Peyer's patch (tissue), 4 donors: Measurements from ENCODE around the gene TEKT5. TPM values are rescaled to one million over a fixed set of nuclear protein-coding genes. Genes with fewer than 3 reads are reported as not detected.

Experiments
- DNase-seq, 3 donors: peaks; one replicate each; pipeline ENCODE4 v3.0.0-alpha.2; 2017 to 2019
- H3K27ac ChIP-seq, 4 donors: fragments of 200-600 bp; sonication (generic); one replicate each; pipeline ENCODE4 v1.5.1; 2016 to 2019
- H3K27me3 ChIP-seq, 2 donors: fragments of 200-600 bp; sonication (generic); one replicate each; pipeline ENCODE4 v1.5.1; 2019
- H3K36me3 ChIP-seq, 3 donors: fragments of 200-600 bp; sonication (generic); one replicate each; pipeline ENCODE4 v1.5.1; 2016 to 2019
- H3K4me1 ChIP-seq, 4 donors: fragments of 200-600 bp; sonication (generic); one replicate each; pipeline ENCODE4 v1.5.1; 2016 to 2019
- H3K4me3 ChIP-seq, 4 donors: fragments of 200-600 bp; sonication (generic); 1 replicate in 3 of 4; 2 replicates in 1 of 4; pipeline ENCODE4 v1.5.1; 2016 to 2019; ENCODE audit warnings: mild to moderate bottlenecking in 1 of 4
- H3K9me3 ChIP-seq, 4 donors: fragments of 200-600 bp; sonication (generic); one replicate each; pipeline ENCODE4 v1.5.1; 2016 to 2019; ENCODE audit warnings: mild to moderate bottlenecking in 1 of 4
- POLR2A ChIP-seq, 2 donors: fragments of 450-650 bp; IDR thresholded peaks; one replicate each; pipeline ENCODE4 v1.5.1; 2017; ENCODE audit warnings: antibody characterized with exemption in 2 of 2, mild to moderate bottlenecking in 2 of 2, moderate library complexity in 2 of 2
- total RNA-seq, 4 donors: library from RNA; depleted of rRNA; stranded (reverse); fragments of >200 nt; gene quantifications; one replicate each; pipeline ENCODE4 v1.1.0, GENCODE V29; 2016
- TF ChIP-seq, protein P1 (sequence below), 6 experiments: fragments of 450-650 bp in 4 of 6; fragments of 200-600 bp in 2 of 6; sonication (generic) in 1 of 6; IDR thresholded peaks; one replicate each; pipeline ENCODE4 v1.5.1; 2017 to 2019; ENCODE audit warnings: antibody characterized with exemption in 6 of 6, mild to moderate bottlenecking in 3 of 6, moderate library complexity in 1 of 6

TEKT5 gene
- total RNA-seq, 4 donors from 2014 or later: 2.0 TPM; not detected in 3

DNA sequence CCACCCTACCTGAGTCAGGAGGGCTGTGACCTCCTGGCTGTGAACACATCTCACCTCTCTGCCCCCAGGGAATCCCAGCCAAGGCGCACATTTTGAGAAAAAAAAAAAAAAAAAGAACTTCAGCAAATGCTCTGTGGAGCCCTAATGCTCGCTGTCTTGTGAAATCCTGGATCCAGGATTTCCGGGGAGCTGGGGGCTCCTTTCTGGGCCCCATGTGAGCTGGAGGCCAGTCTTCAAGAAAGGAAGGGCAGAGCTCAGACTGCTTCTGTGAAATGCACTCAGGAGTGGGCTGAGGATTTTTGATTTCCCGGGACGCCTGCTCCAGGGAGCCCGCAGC, 78.3 kb downstream of the TEKT5 start:
- peaks cover 0 to 31% (median 0%) of the 10 kb centered on the region in 4 donors for H3K4me1 ChIP-seq
- H3K27me3 ChIP-seq: no peaks in the 10 kb centered on the region
- no peaks in the 10 kb centered on the region for H3K36me3 ChIP-seq
- no peak overlapping the region for H3K4me3 ChIP-seq
- H3K27ac ChIP-seq: peak overlapping the region in 1 of 4 donors; percentile 11
- no peak for DNase-seq
- TF ChIP-seq POLR2A (IDR thresholded peaks at IDR 0.05): no peak
- TF ChIP-seq, protein P1, sequence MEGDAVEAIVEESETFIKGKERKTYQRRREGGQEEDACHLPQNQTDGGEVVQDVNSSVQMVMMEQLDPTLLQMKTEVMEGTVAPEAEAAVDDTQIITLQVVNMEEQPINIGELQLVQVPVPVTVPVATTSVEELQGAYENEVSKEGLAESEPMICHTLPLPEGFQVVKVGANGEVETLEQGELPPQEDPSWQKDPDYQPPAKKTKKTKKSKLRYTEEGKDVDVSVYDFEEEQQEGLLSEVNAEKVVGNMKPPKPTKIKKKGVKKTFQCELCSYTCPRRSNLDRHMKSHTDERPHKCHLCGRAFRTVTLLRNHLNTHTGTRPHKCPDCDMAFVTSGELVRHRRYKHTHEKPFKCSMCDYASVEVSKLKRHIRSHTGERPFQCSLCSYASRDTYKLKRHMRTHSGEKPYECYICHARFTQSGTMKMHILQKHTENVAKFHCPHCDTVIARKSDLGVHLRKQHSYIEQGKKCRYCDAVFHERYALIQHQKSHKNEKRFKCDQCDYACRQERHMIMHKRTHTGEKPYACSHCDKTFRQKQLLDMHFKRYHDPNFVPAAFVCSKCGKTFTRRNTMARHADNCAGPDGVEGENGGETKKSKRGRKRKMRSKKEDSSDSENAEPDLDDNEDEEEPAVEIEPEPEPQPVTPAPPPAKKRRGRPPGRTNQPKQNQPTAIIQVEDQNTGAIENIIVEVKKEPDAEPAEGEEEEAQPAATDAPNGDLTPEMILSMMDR (IDR thresholded peaks at IDR 0.05): no peak
- no peaks in the 10 kb centered on the region for H3K9me3 ChIP-seq

DNA sequence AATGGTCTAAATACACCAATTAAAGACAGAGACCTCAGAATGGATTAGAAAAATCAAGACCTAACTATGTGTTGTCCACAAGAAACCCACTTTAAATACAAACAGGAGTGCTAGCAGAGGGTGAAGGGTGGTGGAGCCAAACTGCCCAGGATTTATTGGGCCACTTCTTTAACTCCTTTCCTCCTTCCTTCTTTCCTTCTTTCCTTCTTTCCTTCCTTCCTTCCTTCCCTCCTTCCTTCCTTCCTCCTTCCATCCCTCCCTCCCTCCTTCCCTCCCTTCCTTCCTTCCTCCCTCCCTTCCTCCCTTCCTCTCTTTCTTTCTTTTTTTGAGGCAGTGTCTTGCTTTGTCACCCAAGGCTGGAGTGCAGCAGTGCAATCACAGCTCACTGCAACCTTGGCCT, 80.0 kb downstream of the TEKT5 start:
- Histone ChIP-seq H3K4me3 (no peak overlapping the region), H3K36me3 (no peaks in the 10 kb centered on the region), H3K27ac (no peak overlapping the region), H3K27me3 (no peaks in the 10 kb centered on the region), H3K4me1 (peaks cover 0 to 31% (median 0%) of the 10 kb centered on the region in 4 donors), H3K9me3 (no peaks in the 10 kb centered on the region)
- DNase-seq: no peak
- TF ChIP-seq, protein P1 (IDR thresholded peaks at IDR 0.05): no peak
- no peak for TF ChIP-seq POLR2A (IDR thresholded peaks at IDR 0.05)

DNA sequence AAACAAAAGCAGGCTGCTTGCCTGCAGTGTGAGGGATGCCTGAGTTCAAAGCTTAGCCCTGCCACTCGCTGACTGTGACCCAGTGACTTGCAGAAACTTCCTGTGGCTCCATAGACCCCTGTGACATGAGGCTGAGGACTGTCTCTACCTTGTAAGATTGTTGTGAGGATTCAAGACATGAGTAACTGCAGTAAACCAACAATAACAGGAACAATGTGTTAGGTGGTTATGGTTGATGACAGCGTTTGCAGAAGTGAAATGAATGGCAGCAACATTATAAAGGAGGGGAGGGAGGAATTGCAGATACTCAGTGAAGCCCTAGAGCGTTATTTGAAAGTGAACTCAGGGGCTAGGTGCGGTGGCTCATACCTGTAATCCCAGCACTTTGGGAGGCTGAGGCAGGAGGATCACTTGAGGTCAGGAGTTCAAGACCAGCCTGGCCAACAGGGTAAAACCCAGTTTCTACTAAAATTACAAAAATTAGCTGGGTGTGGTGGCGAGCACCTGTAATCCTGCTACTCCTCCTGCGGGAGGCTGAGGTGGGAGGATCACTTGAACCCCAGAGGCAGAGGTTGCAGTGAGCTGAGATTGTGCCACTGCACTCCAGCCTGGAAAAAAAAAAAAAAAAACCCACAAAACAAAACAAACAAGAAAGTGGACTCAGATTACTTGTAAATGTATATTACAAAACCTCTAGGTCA, 80.8 kb downstream of the TEKT5 start:
- Histone ChIP-seq H3K4me1 (peaks cover 0 to 25% (median 0%) of the 10 kb centered on the region in 4 donors), H3K27me3 (no peaks in the 10 kb centered on the region), H3K9me3 (no peaks in the 10 kb centered on the region), H3K4me3 (no peak overlapping the region), H3K36me3 (no peaks in the 10 kb centered on the region), H3K27ac (no peak overlapping the region)
- DNase-seq: no peak
- TF ChIP-seq, protein P1 (IDR thresholded peaks at IDR 0.05): no peak
- TF ChIP-seq POLR2A (IDR thresholded peaks at IDR 0.05): no peak

DNA sequence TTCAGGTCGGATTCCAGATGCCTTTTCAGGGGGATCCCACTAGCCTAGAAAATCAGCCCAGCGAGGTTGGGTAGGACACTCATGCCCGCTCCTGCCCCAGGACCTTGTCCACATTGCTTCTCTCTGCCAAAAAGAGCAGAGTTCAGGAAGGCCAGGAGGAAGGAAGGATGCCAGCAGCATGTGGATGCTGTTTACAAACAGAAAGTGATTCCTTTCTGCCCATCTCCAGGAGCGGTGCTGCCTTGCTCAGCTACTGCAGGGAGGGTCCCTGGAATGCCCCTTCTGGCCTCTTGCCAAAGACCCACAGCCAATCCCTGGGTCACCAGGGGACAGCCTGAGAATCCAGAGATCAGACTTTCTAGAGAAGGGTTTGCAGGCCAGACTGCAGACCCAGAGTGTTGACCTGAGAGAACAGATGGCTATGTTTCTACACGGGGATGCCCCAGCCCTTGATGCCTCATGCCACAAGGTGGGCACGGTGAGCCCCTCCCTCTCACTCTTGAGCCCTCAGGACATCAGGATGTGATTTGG, 82.0 kb downstream of the TEKT5 start:
- no peak for DNase-seq
- Histone ChIP-seq H3K27ac (no peak overlapping the region), H3K4me3 (no peak overlapping the region), H3K36me3 (no peaks in the 10 kb centered on the region), H3K9me3 (no peaks in the 10 kb centered on the region), H3K4me1 (peaks cover 0 to 14% (median 0%) of the 10 kb centered on the region in 4 donors), H3K27me3 (no peaks in the 10 kb centered on the region)
- TF ChIP-seq, protein P1 (IDR thresholded peaks at IDR 0.05): no peak
- no peak for TF ChIP-seq POLR2A (IDR thresholded peaks at IDR 0.05)

DNA sequence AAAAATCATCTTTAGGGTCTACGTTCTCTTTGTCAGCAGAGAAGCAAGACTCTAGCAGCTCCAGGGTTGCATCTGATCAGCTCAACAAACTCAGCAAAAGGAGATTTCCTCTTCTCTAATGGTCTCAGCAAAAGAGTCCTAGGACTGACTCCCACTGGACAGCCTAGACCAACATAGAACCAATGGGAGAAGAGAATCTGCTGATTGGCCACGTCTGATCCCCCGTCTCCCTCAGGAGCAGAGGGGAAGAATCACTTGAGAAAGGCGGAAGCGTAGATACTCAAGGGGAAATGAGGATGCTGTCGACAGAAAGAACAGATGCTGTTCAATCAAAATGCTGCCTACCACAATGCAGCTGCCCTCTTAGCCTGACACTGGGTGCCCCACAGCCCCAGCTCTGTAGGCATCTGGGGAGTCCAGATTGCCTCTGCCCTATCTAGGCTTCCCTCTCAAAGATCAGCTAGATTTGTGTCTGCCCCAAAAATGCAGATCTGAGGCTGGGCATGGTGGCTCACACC, 82.8 kb downstream of the TEKT5 start:
- DNase-seq: no peak
- no peak for TF ChIP-seq POLR2A (IDR thresholded peaks at IDR 0.05)
- H3K36me3 ChIP-seq: no peaks in the 10 kb centered on the region
- H3K27me3 ChIP-seq: no peaks in the 10 kb centered on the region
- no peak overlapping the region for H3K27ac ChIP-seq
- H3K4me3 ChIP-seq: no peak overlapping the region
- H3K9me3 ChIP-seq: no peaks in the 10 kb centered on the region
- peaks cover 0 to 6% (median 0%) of the 10 kb centered on the region in 4 donors for H3K4me1 ChIP-seq

DNA sequence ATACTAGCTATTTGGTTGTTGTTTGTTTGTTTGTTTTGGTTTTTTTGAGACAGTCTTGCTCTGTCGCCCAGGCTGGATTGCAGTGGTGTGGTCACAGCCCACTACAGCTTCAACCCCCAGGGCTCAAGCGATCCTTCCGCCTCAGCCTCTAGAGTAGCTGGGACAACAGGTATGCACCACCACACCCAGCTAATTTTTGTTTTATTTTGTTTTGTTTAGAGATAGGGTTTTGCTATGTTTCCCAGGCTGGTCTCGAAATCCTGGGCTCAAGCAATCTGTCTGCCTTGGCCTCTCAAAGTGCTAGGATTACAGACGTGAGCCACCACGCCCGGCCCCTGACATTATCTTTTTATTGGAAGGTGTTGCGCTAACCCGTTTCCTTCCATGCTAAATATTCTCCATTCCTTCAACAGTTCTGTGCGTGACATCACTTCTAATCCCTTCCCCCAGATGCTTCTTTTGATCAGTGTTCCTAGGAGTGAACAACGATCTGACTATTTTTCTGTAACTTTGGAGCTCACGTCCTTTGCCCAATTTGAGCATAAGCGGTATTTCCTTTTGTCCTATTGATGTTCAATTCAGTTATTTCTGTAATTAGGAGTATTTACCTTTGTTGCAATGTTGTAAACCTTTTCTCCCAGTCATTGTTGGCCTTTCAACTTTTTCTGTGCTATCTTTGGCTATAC, 84.1 kb downstream of the TEKT5 start:
- Histone ChIP-seq H3K27me3 (no peaks in the 10 kb centered on the region), H3K4me1 (no peaks in the 10 kb centered on the region), H3K27ac (no peak overlapping the region), H3K9me3 (no peaks in the 10 kb centered on the region), H3K36me3 (no peaks in the 10 kb centered on the region), H3K4me3 (no peak overlapping the region)
- TF ChIP-seq, protein P1 (IDR thresholded peaks at IDR 0.05): no peak
- TF ChIP-seq POLR2A (IDR thresholded peaks at IDR 0.05): no peak
- no peak for DNase-seq
